ENCODE data around the gene KDM2B. TPM values are rescaled to one million over a fixed set of nuclear protein-coding genes. Genes with fewer than 3 reads are reported as not detected.

KDM2B gene
- total and polyA plus RNA-seq, 2 experiments from 2014 or later = 59.4 to 161 TPM

DNA sequence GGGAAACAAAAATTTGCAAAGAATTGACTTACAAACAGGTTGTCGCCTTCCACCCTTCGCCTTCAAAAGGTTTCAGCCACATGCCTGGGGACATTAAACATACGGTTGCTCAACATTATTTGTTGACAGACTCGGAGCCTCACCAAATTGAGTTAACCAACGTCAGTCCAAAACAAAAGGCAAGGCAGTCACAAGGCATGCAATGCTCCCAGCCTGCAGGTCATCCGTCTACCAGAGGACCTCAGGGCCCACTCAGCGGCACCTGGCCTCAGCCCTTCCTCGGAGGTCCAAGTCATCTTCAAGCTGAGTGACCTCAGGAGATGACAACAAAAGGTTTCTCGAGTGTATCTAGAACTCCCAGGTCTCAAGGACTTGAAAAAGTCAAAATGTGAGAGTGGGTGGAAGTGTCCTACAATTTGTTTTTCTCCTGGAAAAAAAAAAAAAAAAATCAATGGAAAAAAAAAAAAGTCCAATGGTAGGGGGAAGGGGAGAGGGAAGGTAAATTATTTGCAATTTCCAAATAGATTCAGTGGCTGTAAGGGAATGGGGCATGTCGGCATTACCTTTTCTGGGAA is 64.3 kb downstream of the KDM2B start (continued):
- TF ChIP-seq, protein P1, sequence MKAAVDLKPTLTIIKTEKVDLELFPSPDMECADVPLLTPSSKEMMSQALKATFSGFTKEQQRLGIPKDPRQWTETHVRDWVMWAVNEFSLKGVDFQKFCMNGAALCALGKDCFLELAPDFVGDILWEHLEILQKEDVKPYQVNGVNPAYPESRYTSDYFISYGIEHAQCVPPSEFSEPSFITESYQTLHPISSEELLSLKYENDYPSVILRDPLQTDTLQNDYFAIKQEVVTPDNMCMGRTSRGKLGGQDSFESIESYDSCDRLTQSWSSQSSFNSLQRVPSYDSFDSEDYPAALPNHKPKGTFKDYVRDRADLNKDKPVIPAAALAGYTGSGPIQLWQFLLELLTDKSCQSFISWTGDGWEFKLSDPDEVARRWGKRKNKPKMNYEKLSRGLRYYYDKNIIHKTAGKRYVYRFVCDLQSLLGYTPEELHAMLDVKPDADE (IDR thresholded peaks at IDR 0.05) = no peak
- TF ChIP-seq EZH2 (IDR thresholded peaks at IDR 0.05; ENCODE audit: low read depth, unreplicated experiment) (no peak), CREB1 (CRISPR knock-in tag; IDR thresholded peaks at IDR 0.05; ENCODE audit: low read depth) (no peak), ZNF114 (CRISPR knock-in tag; IDR thresholded peaks at IDR 0.05) (no peak), JUNB (IDR thresholded peaks at IDR 0.05; ENCODE audit: unreplicated experiment) (no peak)

DNA sequence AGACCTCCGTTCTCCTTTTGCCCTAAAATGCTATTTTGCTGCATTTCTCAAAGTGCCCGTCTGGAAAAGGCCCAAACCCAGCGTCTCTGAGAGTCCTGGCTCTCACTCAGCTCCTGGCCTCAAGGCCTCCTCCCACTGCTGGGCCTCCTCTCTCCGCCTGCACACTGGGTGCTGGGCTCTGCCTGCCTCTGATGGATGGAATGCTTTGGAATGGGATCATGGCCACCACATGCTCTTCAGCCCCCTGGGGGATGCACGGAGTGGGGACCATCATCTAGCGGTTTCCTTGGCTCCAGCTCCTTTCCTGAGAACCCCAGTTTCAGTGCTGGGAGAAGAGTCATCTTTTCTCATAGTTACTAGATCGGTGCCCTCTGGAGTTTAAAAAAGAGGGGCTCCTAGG is 65.2 kb downstream of the KDM2B start:
- Histone ChIP-seq H3K27me3 (ENCODE audit: insufficient read depth) (no peaks in the 10 kb centered on the region), H4K20me1 (replicated peaks; ENCODE audit: insufficient read depth) (peaks cover 22% of the 10 kb centered on the region), H3K79me2 (replicated peaks; ENCODE audit: insufficient read depth) (peaks cover 18% of the 10 kb centered on the region; the same call in 1 of the 2 replicates), H3K4me2 (no peak overlapping the region), H3K36me3 (ENCODE audit: insufficient read depth) (peaks cover 17% of the 10 kb centered on the region), H3K9me2 (ENCODE audit: insufficient read depth) (no peaks in the 10 kb centered on the region), H3K4me3 (no peak overlapping the region), H3K4me1 (ENCODE audit: insufficient read depth) (peaks cover 13% of the 10 kb centered on the region), H3F3A (replicated peaks; ENCODE audit: low read depth) (peaks cover 15% of the 10 kb centered on the region; the same call in 1 of the 2 replicates), H2AFZ (no peak overlapping the region), H3K27ac (ENCODE audit: low read depth) (peak overlapping the region; percentile 90)
- TF ChIP-seq JUNB (IDR thresholded peaks at IDR 0.05; ENCODE audit: unreplicated experiment) (no peak), ZNF114 (CRISPR knock-in tag; IDR thresholded peaks at IDR 0.05) (no peak), EZH2 (IDR thresholded peaks at IDR 0.05; ENCODE audit: low read depth, unreplicated experiment) (no peak), EZH2phosphoT487 (IDR thresholded peaks at IDR 0.05; ENCODE audit: unreplicated experiment) (no peak), STAT1 (IDR thresholded peaks at IDR 0.05; ENCODE audit: unreplicated experiment) (no peak), CREB1 (CRISPR knock-in tag; IDR thresholded peaks at IDR 0.05; ENCODE audit: low read depth) (no peak), POLR2AphosphoS5 (IDR thresholded peaks at IDR 0.05; ENCODE audit: low read depth) (no peak), NANOG (IDR thresholded peaks at IDR 0.05; ENCODE audit: borderline replicate concordance) (no peak), ZNF331 (CRISPR knock-in tag; IDR thresholded peaks at IDR 0.05; ENCODE audit: low read depth) (no peak)
- TF ChIP-seq, protein P2, sequence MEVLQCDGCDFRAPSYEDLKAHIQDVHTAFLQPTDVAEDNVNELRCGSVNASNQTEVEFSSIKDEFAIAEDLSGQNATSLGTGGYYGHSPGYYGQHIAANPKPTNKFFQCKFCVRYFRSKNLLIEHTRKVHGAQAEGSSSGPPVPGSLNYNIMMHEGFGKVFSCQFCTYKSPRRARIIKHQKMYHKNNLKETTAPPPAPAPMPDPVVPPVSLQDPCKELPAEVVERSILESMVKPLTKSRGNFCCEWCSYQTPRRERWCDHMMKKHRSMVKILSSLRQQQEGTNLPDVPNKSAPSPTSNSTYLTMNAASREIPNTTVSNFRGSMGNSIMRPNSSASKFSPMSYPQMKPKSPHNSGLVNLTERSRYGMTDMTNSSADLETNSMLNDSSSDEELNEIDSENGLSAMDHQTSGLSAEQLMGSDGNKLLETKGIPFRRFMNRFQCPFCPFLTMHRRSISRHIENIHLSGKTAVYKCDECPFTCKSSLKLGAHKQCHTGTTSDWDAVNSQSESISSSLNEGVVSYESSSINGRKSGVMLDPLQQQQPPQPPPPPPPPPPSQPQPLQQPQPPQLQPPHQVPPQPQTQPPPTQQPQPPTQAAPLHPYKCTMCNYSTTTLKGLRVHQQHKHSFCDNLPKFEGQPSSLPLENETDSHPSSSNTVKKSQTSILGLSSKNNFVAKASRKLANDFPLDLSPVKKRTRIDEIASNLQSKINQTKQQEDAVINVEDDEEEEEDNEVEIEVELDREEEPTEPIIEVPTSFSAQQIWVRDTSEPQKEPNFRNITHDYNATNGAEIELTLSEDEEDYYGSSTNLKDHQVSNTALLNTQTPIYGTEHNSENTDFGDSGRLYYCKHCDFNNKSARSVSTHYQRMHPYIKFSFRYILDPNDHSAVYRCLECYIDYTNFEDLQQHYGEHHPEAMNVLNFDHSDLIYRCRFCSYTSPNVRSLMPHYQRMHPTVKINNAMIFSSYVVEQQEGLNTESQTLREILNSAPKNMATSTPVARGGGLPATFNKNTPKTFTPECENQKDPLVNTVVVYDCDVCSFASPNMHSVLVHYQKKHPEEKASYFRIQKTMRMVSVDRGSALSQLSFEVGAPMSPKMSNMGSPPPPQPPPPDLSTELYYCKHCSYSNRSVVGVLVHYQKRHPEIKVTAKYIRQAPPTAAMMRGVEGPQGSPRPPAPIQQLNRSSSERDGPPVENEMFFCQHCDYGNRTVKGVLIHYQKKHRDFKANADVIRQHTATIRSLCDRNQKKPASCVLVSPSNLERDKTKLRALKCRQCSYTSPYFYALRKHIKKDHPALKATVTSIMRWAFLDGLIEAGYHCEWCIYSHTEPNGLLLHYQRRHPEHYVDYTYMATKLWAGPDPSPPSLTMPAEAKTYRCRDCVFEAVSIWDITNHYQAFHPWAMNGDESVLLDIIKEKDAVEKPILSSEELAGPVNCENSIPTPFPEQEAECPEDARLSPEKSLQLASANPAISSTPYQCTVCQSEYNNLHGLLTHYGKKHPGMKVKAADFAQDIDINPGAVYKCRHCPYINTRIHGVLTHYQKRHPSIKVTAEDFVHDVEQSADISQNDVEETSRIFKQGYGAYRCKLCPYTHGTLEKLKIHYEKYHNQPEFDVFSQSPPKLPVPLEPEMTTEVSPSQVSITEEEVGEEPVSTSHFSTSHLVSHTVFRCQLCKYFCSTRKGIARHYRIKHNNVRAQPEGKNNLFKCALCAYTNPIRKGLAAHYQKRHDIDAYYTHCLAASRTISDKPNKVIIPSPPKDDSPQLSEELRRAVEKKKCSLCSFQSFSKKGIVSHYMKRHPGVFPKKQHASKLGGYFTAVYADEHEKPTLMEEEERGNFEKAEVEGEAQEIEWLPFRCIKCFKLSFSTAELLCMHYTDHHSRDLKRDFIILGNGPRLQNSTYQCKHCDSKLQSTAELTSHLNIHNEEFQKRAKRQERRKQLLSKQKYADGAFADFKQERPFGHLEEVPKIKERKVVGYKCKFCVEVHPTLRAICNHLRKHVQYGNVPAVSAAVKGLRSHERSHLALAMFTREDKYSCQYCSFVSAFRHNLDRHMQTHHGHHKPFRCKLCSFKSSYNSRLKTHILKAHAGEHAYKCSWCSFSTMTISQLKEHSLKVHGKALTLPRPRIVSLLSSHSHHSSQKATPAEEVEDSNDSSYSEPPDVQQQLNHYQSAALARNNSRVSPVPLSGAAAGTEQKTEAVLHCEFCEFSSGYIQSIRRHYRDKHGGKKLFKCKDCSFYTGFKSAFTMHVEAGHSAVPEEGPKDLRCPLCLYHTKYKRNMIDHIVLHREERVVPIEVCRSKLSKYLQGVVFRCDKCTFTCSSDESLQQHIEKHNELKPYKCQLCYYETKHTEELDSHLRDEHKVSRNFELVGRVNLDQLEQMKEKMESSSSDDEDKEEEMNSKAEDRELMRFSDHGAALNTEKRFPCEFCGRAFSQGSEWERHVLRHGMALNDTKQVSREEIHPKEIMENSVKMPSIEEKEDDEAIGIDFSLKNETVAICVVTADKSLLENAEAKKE (CRISPR knock-in tag; IDR thresholded peaks at IDR 0.05) = no peak
- TF ChIP-seq, protein P1 (IDR thresholded peaks at IDR 0.05) = no peak
- TF ChIP-seq, protein P3, sequence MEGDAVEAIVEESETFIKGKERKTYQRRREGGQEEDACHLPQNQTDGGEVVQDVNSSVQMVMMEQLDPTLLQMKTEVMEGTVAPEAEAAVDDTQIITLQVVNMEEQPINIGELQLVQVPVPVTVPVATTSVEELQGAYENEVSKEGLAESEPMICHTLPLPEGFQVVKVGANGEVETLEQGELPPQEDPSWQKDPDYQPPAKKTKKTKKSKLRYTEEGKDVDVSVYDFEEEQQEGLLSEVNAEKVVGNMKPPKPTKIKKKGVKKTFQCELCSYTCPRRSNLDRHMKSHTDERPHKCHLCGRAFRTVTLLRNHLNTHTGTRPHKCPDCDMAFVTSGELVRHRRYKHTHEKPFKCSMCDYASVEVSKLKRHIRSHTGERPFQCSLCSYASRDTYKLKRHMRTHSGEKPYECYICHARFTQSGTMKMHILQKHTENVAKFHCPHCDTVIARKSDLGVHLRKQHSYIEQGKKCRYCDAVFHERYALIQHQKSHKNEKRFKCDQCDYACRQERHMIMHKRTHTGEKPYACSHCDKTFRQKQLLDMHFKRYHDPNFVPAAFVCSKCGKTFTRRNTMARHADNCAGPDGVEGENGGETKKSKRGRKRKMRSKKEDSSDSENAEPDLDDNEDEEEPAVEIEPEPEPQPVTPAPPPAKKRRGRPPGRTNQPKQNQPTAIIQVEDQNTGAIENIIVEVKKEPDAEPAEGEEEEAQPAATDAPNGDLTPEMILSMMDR (conservative IDR thresholded peaks at IDR 0.05; ENCODE audit: low read depth in 2 of 2) = no peak
- H3K27me3 Mint-ChIP-seq (ENCODE audit: insufficient read depth, low read depth, poor library complexity) = peaks cover 17% of the 10 kb centered on the region
- peaks cover 21% of the 10 kb centered on the region for H3K4me1 Mint-ChIP-seq
- DNase-seq (ENCODE audit: low spot score) (no peak), ATAC-seq (no peak)
- no peak overlapping the region for H3K4me3 Mint-ChIP-seq
- H3K27ac Mint-ChIP-seq = no peak overlapping the region; the same call in 1 of the 2 replicates
- H3K9me3 Mint-ChIP-seq = peaks cover 9% of the 10 kb centered on the region
- H3K36me3 Mint-ChIP-seq (ENCODE audit: low read depth) = peaks cover 85% of the 10 kb centered on the region

Measured in GM23338 (cell line).